ENCODE results near the gene CDH13. TPM values are rescaled to one million over a fixed set of nuclear protein-coding genes. Genes with fewer than 3 reads are reported as not detected.

CDH13 gene
- total and polyA plus RNA-seq, 10 of the 15 experiments (the other 5 are each of a cell fraction or from before 2014, with no cell fraction given), result under 0.01 to 0.05 TPM; not detected in 8

DNA sequence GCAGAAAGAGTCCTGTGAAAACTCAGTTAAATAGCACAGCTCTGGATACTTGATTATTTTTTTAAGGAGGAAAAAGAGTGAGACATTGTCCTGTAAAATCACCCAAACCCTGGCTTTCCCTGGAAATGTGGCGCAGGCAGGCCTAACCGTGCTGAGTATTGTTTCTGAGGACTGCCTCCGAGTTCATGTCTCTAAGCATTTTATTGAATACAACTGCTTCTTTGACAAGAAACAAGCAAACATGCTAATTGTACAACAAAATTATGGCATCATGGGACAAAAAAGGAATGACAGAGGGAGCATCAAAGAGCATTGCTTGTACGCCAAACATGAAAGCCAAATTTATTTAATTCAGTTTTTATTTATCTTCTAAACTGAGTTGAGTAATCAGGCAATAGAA lies 1116.5 kb downstream of the CDH13 start:
- H4K20me1 ChIP-seq (ENCODE audit: control insufficient read depth, insufficient read depth), result no peaks in the 10 kb centered on the region
- H3K27ac ChIP-seq (ENCODE audit: control insufficient read depth, insufficient read depth), result no peak overlapping the region
- ChIA-PET POLR2A (no interaction called here), RAD21 (ENCODE audit: unreplicated experiment) (no interaction called here), SMC1A (ENCODE audit: uncharacterized antibody, unreplicated experiment) (no interaction called here), CTCF (no interaction called here)
- ATAC-seq (no peak), FAIRE-seq (no peak), DNase-seq (ENCODE audit: low read depth, low spot score) (no peak)
- H3K79me2 ChIP-seq (ENCODE audit: control insufficient read depth, insufficient read depth, low read length), result no peaks in the 10 kb centered on the region
- H3K9me3 ChIP-seq (replicated peaks; ENCODE audit: control insufficient read depth, insufficient read depth, low read length), result no peaks in the 10 kb centered on the region
- TF ChIP-seq RELA (IDR thresholded peaks at IDR 0.05; ENCODE audit: borderline replicate concordance, partially characterized antibody) (no peak), SIN3A (IDR thresholded peaks at IDR 0.05; ENCODE audit: low read depth, low read length) (no peak), BACH1 (IDR thresholded peaks at IDR 0.05; ENCODE audit: borderline replicate concordance) (no peak), ZNF274 (IDR thresholded peaks at IDR 0.05; ENCODE audit: insufficient read depth, insufficient read length) (no peak), SP1 (IDR thresholded peaks at IDR 0.05; ENCODE audit: low read depth, low read length) (no peak), KDM1A (IDR thresholded peaks at IDR 0.05; ENCODE audit: borderline replicate concordance) (no peak), TARDBP (IDR thresholded peaks at IDR 0.05; ENCODE audit: borderline replicate concordance) (no peak)
- TF ChIP-seq, protein P1, sequence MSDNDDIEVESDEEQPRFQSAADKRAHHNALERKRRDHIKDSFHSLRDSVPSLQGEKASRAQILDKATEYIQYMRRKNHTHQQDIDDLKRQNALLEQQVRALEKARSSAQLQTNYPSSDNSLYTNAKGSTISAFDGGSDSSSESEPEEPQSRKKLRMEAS (IDR thresholded peaks at IDR 0.05; ENCODE audit: low read depth, low read length), result no peak
- TF ChIP-seq, protein P2, sequence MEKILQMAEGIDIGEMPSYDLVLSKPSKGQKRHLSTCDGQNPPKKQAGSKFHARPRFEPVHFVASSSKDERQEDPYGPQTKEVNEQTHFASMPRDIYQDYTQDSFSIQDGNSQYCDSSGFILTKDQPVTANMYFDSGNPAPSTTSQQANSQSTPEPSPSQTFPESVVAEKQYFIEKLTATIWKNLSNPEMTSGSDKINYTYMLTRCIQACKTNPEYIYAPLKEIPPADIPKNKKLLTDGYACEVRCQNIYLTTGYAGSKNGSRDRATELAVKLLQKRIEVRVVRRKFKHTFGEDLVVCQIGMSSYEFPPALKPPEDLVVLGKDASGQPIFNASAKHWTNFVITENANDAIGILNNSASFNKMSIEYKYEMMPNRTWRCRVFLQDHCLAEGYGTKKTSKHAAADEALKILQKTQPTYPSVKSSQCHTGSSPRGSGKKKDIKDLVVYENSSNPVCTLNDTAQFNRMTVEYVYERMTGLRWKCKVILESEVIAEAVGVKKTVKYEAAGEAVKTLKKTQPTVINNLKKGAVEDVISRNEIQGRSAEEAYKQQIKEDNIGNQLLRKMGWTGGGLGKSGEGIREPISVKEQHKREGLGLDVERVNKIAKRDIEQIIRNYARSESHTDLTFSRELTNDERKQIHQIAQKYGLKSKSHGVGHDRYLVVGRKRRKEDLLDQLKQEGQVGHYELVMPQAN (conservative IDR thresholded peaks at IDR 0.05), result no peak
- TF ChIP-seq, protein P3, sequence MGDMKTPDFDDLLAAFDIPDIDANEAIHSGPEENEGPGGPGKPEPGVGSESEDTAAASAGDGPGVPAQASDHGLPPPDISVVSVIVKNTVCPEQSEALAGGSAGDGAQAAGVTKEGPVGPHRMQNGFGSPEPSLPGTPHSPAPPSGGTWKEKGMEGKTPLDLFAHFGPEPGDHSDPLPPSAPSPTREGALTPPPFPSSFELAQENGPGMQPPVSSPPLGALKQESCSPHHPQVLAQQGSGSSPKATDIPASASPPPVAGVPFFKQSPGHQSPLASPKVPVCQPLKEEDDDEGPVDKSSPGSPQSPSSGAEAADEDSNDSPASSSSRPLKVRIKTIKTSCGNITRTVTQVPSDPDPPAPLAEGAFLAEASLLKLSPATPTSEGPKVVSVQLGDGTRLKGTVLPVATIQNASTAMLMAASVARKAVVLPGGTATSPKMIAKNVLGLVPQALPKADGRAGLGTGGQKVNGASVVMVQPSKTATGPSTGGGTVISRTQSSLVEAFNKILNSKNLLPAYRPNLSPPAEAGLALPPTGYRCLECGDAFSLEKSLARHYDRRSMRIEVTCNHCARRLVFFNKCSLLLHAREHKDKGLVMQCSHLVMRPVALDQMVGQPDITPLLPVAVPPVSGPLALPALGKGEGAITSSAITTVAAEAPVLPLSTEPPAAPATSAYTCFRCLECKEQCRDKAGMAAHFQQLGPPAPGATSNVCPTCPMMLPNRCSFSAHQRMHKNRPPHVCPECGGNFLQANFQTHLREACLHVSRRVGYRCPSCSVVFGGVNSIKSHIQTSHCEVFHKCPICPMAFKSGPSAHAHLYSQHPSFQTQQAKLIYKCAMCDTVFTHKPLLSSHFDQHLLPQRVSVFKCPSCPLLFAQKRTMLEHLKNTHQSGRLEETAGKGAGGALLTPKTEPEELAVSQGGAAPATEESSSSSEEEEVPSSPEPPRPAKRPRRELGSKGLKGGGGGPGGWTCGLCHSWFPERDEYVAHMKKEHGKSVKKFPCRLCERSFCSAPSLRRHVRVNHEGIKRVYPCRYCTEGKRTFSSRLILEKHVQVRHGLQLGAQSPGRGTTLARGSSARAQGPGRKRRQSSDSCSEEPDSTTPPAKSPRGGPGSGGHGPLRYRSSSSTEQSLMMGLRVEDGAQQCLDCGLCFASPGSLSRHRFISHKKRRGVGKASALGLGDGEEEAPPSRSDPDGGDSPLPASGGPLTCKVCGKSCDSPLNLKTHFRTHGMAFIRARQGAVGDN (IDR thresholded peaks at IDR 0.05), result no peak
- TF ChIP-seq, protein P4, sequence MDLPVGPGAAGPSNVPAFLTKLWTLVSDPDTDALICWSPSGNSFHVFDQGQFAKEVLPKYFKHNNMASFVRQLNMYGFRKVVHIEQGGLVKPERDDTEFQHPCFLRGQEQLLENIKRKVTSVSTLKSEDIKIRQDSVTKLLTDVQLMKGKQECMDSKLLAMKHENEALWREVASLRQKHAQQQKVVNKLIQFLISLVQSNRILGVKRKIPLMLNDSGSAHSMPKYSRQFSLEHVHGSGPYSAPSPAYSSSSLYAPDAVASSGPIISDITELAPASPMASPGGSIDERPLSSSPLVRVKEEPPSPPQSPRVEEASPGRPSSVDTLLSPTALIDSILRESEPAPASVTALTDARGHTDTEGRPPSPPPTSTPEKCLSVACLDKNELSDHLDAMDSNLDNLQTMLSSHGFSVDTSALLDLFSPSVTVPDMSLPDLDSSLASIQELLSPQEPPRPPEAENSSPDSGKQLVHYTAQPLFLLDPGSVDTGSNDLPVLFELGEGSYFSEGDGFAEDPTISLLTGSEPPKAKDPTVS (IDR thresholded peaks at IDR 0.05; ENCODE audit: low read depth, low read length), result no peak
- BruUV-seq (replicated peaks), result no TSS peak
- H3K4me2 ChIP-seq (ENCODE audit: control insufficient read depth, insufficient read depth), result no peak overlapping the region
- H3K4me1 ChIP-seq (ENCODE audit: control insufficient read depth, insufficient read depth, low read length), result no peaks in the 10 kb centered on the region
- 58% methylated on average over 4 of the region's 4 CpGs for WGBS (ENCODE audit: insufficient coverage, insufficient replicate concordance, low lambda C conversion rate, missing lambda C conversion rate)
- no peak overlapping the region for H2AFZ ChIP-seq (ENCODE audit: control insufficient read depth, low read depth, low read length)
- no peaks in the 10 kb centered on the region for H3K27me3 ChIP-seq (replicated peaks in 1 of 2; ENCODE audit: control insufficient read depth in 2 of 2, insufficient read depth in 2 of 2, low read length in 1 of 2)
- no peaks in the 10 kb centered on the region for H3K36me3 ChIP-seq (ENCODE audit: control insufficient read depth in 2 of 2, insufficient read depth in 2 of 2, low read length in 1 of 2)
- no peak overlapping the region for H3K9ac ChIP-seq (ENCODE audit: control insufficient read depth, insufficient read depth, low read length)
- in situ Hi-C loops (cut with MboI), result no loop called here
- intact Hi-C loops (cut with micrococcal nuclease; ENCODE audit: unreplicated experiment), result no loop called here
- no peak overlapping the region for H3K4me3 ChIP-seq
